HK-2 (cell line): Measurements from ENCODE around the gene SCD5.

Source experiments
- DNase-seq: peaks from one replicate; pipeline ENCODE4 v3.0.0-alpha.2; 2018; ENCODE audit not compliant: unreplicated experiment

The SCD5 gene

GRCh38 chr4:82797040-82797404 is 1.6 kb downstream of the SCD5 start:
- DNase-seq, result no peak

GRCh38 chr4:82792912-82793649 is 5.5 kb downstream of the SCD5 start:
- DNase-seq, result no peak

GRCh38 chr4:82791179-82791578 is 7.4 kb downstream of the SCD5 start:
- DNase-seq, result no peak

- DNase-seq, result no peak
Measured at GRCh38 chr4:82790060-82790660, 8.4 kb downstream of the SCD5 start.

- DNase-seq, result no peak
Measured at GRCh38 chr4:82789025-82789776, 9.4 kb downstream of the SCD5 start.

GRCh38 chr4:82787342-82787741 is 11.3 kb downstream of the SCD5 start:
- DNase-seq, result no peak

GRCh38 chr4:82786828-82787227 is 11.8 kb downstream of the SCD5 start:
- DNase-seq, result no peak

GRCh38 chr4:82785611-82786400 is 12.8 kb downstream of the SCD5 start:
- DNase-seq, result no peak

- no peak for DNase-seq
Measured at GRCh38 chr4:82784681-82785610, 13.7 kb downstream of the SCD5 start.

- no peak for DNase-seq
Measured at GRCh38 chr4:82782626-82783345, 15.8 kb downstream of the SCD5 start.

GRCh38 chr4:82780752-82781231 is 17.8 kb downstream of the SCD5 start:
- DNase-seq, result peak; percentile 58

- no peak for DNase-seq
Measured at GRCh38 chr4:82780170-82780751, 18.3 kb downstream of the SCD5 start.

GRCh38 chr4:82779032-82779431 is 19.6 kb downstream of the SCD5 start:
- peak; percentile 31 for DNase-seq

GRCh38 chr4:82777857-82778525 is 20.6 kb downstream of the SCD5 start:
- no peak for DNase-seq

GRCh38 chr4:82776925-82777542 is 21.6 kb downstream of the SCD5 start:
- no peak for DNase-seq

- DNase-seq, result no peak
Measured at GRCh38 chr4:82775243-82775642, 23.4 kb downstream of the SCD5 start.

- DNase-seq, result peak; percentile 63
Measured at GRCh38 chr4:82774711-82775171, 23.9 kb downstream of the SCD5 start.

- no peak for DNase-seq
Measured at GRCh38 chr4:82773057-82773456, 25.5 kb downstream of the SCD5 start.

GRCh38 chr4:82770607-82771006 is 28.0 kb downstream of the SCD5 start:
- DNase-seq, result no peak
